SK-N-SH treated with all-trans-retinoic acid at 6 μM for 48 hours (cell line): ENCODE data around the gene TMEM119.

Experiments used
- ESRRG ChIP-seq: fragments of 250-450 bp; sonication (Bioruptor Pico); IDR thresholded peaks from 2 replicates; pipeline ENCODE4 v1.6.1; 2021; ENCODE audit warnings: mild to moderate bottlenecking
- OSR1 ChIP-seq: fragments of 250-450 bp; sonication (Bioruptor Pico); IDR thresholded peaks from 2 replicates; pipeline ENCODE4 v1.8.0; 2022; ENCODE audit warnings: moderate library complexity, mild to moderate bottlenecking, inconsistent platforms
- PATZ1 ChIP-seq: fragments of 250-450 bp; sonication (Bioruptor Pico); IDR thresholded peaks from 2 replicates; pipeline ENCODE4 v1.8.0; 2020; ENCODE audit warnings: mild to moderate bottlenecking, moderate library complexity, borderline replicate concordance
- ZFP3 ChIP-seq: fragments of 250-450 bp; sonication (Bioruptor Pico); IDR thresholded peaks from 2 replicates; pipeline ENCODE4 v1.5.0; 2020; ENCODE audit warnings: mild to moderate bottlenecking, moderate library complexity
- ZNF565 ChIP-seq: fragments of 450-650 bp; formaldehyde crosslinking; conservative IDR thresholded peaks from 2 replicates; pipeline ENCODE4 v1.5.0; 2020; ENCODE audit warnings: low read depth, mild to moderate bottlenecking, moderate library complexity

- TF ChIP-seq ZNF565 (CRISPR knock-in tag) (no peak), PATZ1 (CRISPR knock-in tag) (no peak), ZFP3 (CRISPR knock-in tag) (no peak), ESRRG (CRISPR knock-in tag) (no peak), OSR1 (CRISPR knock-in tag) (no peak)
Measured at GRCh38 chr12:108584456-108585065, 13.3 kb downstream of the TMEM119 start.
